ENCODE results near the gene POU1F1. TPM values are rescaled to one million over a fixed set of nuclear protein-coding genes. Genes with fewer than 3 reads are reported as not detected.

Gene POU1F1
- polyA plus RNA-seq, 1 donor from 2014 or later = not detected

GRCh38 chr3:87227835-87228144 lies 48.6 kb downstream of the POU1F1 start:
- peaks cover 2 to 3% (median 2%) of the 10 kb centered on the region in 3 donors for H3K9me3 Mint-ChIP-seq
- peak overlapping the region; percentile 99 to 100 (median 100) for H3K4me3 Mint-ChIP-seq
- H3K36me3 Mint-ChIP-seq = peaks cover 6% of the 10 kb centered on the region
- H3K4me1 Mint-ChIP-seq = peaks cover 38 to 43% (median 40%) of the 10 kb centered on the region in 3 donors
- H3K27me3 Mint-ChIP-seq = peaks cover 5% of the 10 kb centered on the region
- H3K27ac Mint-ChIP-seq = peak overlapping the region; percentile 98 to 99 (median 99)

- H3K27ac Mint-ChIP-seq = peak within 1 kb of the TSS; percentile 98 to 99 (median 99)
- H3K4me3 Mint-ChIP-seq = peak within 1 kb of the TSS; percentile 99 to 100 (median 100)
- peaks cover 6% of the 10 kb centered on the region for H3K36me3 Mint-ChIP-seq
- H3K9me3 Mint-ChIP-seq = peaks cover 2 to 4% (median 2%) of the 10 kb centered on the region in 3 donors
- peaks cover 5% of the 10 kb centered on the region for H3K27me3 Mint-ChIP-seq
- H3K4me1 Mint-ChIP-seq = peaks cover 34 to 41% (median 37%) of the 10 kb centered on the region in 3 donors
Observed at GRCh38 chr3:87227104-87227834, 49.1 kb downstream of the POU1F1 start, which contains the start of gene CHMP2B. Gene CHMP2B (plus strand): TSS chr3:87227309. CDS start chr3:87227523, 214 bp downstream.

DNA sequence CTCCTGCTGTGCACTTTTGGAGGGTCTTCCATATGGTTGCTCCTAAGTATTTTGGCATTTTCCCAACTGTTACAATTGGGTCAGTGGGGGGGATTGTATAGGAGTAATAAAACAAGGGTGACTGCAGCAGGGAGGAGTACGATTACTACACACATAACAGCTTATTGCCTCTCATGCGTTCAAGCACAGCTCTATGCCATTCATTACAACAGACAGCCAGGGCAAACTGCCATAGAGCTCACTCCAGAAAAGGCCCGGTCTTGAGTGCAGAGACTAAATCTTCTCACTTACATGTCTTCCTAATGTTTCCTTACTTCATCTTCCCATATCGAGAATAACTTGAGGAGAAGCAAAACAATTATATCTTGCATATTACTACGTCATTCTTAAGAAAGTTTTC lies 50.7 kb downstream of the POU1F1 start:
- Mint-ChIP-seq H3K9me3 (peaks cover 2 to 4% (median 2%) of the 10 kb centered on the region in 3 donors), H3K27me3 (peaks cover 5% of the 10 kb centered on the region), H3K36me3 (no peaks in the 10 kb centered on the region), H3K4me1 (peaks cover 27 to 32% (median 29%) of the 10 kb centered on the region in 3 donors), H3K4me3 (peak overlapping the region; percentile 24 to 99 (median 57)), H3K27ac (peak overlapping the region in 2 of 3 donors; percentile 14 to 69)

GRCh38 chr3:87219611-87220010 lies 56.8 kb downstream of the POU1F1 start:
- Mint-ChIP-seq H3K27ac (no peak overlapping the region), H3K4me3 (no peak overlapping the region), H3K36me3 (no peaks in the 10 kb centered on the region), H3K4me1 (no peaks in the 10 kb centered on the region), H3K27me3 (peaks cover 7% of the 10 kb centered on the region), H3K9me3 (peaks cover 2 to 4% (median 2%) of the 10 kb centered on the region in 3 donors)

GRCh38 chr3:87218560-87218959 lies 57.8 kb downstream of the POU1F1 start:
- no peaks in the 10 kb centered on the region for H3K4me1 Mint-ChIP-seq
- peaks cover 2 to 4% (median 2%) of the 10 kb centered on the region in 3 donors for H3K9me3 Mint-ChIP-seq
- H3K4me3 Mint-ChIP-seq = no peak overlapping the region
- no peak overlapping the region for H3K27ac Mint-ChIP-seq
- H3K27me3 Mint-ChIP-seq = peaks cover 8% of the 10 kb centered on the region
- no peaks in the 10 kb centered on the region for H3K36me3 Mint-ChIP-seq

Other genes with a start within 250 kb of the POU1F1 start
- gene CHMP2B, start 49.3 kb downstream of the POU1F1 start, polyA plus RNA-seq = 59.2 TPM

Measured in IgD-negative memory B cell (primary cell).